ENCODE results near the gene AFAP1. TPM values are rescaled to one million over a fixed set of nuclear protein-coding genes. Genes with fewer than 3 reads are reported as not detected.
A peak's percentile ranks its signal among the peaks of the same experiment; 100 is the strongest.

Gene AFAP1
- total and polyA plus RNA-seq, 5 donors from 2014 or later, result 1.8 to 5.0 (median 2.2) TPM

DNA sequence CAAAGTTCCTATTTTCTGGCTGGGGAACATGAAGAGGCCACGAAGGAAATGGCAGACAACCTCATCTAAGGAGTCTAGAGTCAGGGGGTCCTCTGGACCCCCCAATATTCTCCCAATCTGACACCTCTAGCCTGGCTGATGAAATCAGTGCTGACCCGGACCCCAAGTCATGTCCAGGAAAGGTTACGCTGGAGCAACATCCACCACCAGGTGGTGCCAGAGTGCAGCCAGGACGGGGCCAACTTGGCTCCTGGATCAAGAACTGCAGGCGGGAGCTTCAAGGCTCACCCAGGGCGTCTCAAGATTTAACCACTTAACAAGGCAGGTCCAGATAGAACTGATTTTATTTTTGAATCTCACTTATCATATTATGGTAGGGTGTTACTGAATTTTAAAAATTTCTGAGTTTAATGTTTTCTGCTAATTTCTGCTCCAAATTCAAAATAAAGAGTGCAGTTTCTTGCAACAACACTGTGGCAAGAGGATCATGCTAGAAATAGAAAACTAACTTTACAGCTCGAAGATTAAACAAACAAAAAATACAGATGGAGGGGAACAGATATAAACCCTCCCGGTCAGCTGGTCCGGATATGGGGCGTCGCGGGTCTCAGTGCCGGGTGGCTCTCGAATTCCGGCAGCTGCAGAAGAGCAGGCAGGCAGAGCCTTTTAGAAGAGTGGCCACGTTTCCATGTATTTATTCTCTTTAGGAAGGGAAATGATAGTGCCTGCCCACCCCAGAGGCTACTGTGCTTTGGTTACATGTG, 135.5 kb downstream of the AFAP1 start:
- no peaks in the 10 kb centered on the region for H3K27me3 Mint-ChIP-seq
- peak overlapping the region in 1 of 3 donors; percentile 7 for H3K27ac Mint-ChIP-seq
- no peaks in the 10 kb centered on the region for H3K9me3 Mint-ChIP-seq
- H3K27me3 ChIP-seq (ENCODE audit: control insufficient read depth, insufficient read depth, low read length), result no peaks in the 10 kb centered on the region
- peaks cover 15% of the 10 kb centered on the region for H3K36me3 Mint-ChIP-seq
- H3K4me3 ChIP-seq (ENCODE audit: low read depth, low read length), result no peak overlapping the region
- no peaks in the 10 kb centered on the region for H3K4me1 ChIP-seq (ENCODE audit: control insufficient read depth, insufficient read depth, low read length, poor library complexity, severe bottlenecking)
- no peak overlapping the region for H3K4me3 Mint-ChIP-seq
- H3K9me3 ChIP-seq (ENCODE audit: control insufficient read depth in 2 of 2, low read length in 2 of 2), result no peaks in the 10 kb centered on the region
- DNase-seq (peak; percentile 53 to 73 (median 63)), ATAC-seq (ENCODE audit: low read depth in 2 of 2) (peak in 1 of 2 donors; percentile 63)
- H3K36me3 ChIP-seq (ENCODE audit: control insufficient read depth, insufficient read depth, low read length), result no peaks in the 10 kb centered on the region
- H3K27ac ChIP-seq (ENCODE audit: insufficient read depth, low read length, poor library complexity, severe bottlenecking), result no peak overlapping the region
- peaks cover 6 to 18% (median 11%) of the 10 kb centered on the region in 4 donors for H3K4me1 Mint-ChIP-seq

DNA sequence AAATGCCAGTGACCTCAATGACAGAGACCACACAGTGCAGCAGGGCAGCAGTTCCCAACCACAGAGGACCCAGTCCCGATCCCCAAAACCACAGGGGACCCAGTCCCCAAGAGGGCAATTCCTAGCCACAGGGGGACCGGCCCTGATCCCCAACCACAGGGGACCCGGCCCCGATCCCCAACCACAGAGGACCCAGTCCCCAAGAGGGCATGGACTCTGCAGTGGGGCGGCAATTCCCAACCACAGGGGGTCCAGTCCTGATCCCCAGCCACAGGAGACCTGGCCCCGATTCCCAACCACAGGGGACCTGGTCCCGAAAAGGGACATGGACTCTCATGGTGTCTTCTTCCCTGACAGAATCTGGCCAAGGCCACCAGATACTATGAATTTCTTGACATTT, 136.3 kb downstream of the AFAP1 start:
- ATAC-seq (ENCODE audit: low read depth in 2 of 2) (no peak), DNase-seq (no peak)
- Histone ChIP-seq H3K27ac (ENCODE audit: insufficient read depth, low read length, poor library complexity, severe bottlenecking) (no peak overlapping the region), H3K27me3 (ENCODE audit: control insufficient read depth, insufficient read depth, low read length) (no peaks in the 10 kb centered on the region), H3K4me1 (ENCODE audit: control insufficient read depth, insufficient read depth, low read length, poor library complexity, severe bottlenecking) (no peaks in the 10 kb centered on the region), H3K36me3 (ENCODE audit: control insufficient read depth, insufficient read depth, low read length) (peaks cover 2% of the 10 kb centered on the region), H3K4me3 (ENCODE audit: low read depth, low read length) (no peak overlapping the region), H3K9me3 (ENCODE audit: control insufficient read depth in 2 of 2, low read length in 2 of 2) (no peaks in the 10 kb centered on the region)
- peaks cover 6 to 18% (median 11%) of the 10 kb centered on the region in 4 donors for H3K4me1 Mint-ChIP-seq
- H3K27ac Mint-ChIP-seq, result no peak overlapping the region
- H3K27me3 Mint-ChIP-seq, result no peaks in the 10 kb centered on the region
- H3K36me3 Mint-ChIP-seq, result peaks cover 16% of the 10 kb centered on the region
- H3K9me3 Mint-ChIP-seq, result no peaks in the 10 kb centered on the region
- H3K4me3 Mint-ChIP-seq, result no peak overlapping the region

DNA sequence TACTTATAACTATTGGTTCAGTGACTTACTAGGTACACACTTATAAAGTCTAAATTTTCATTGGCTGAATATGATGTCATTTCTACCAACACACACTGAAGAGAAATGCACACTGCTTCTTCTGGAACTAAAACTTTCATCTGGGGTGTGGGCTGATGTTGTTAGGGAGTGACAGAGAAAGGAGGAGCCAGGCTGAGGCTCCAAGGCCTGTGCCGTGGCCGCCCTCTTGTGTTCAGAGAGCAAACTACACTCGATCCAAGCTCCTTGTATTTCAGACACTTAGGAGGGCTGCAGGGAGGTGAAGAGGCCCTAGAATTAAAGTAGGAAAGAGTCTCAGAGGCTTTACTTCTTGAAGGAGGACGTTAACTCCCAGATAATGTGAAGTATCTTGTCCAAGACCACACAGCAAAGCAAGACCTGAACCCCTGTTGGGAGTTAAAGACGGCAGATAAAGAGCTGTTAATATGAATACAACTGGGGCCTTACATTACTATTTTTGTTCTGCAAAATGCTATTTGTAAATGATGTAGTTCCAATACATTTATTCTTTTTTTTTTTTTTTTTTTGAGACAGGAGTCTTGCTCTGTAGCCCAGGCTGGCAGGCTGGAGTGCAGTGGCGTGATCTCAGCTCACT, 137.5 kb downstream of the AFAP1 start:
- Histone ChIP-seq H3K27ac (ENCODE audit: insufficient read depth, low read length, poor library complexity, severe bottlenecking) (no peak overlapping the region), H3K27me3 (ENCODE audit: control insufficient read depth, insufficient read depth, low read length) (no peaks in the 10 kb centered on the region), H3K4me3 (ENCODE audit: low read depth, low read length) (no peak overlapping the region), H3K4me1 (ENCODE audit: control insufficient read depth, insufficient read depth, low read length, poor library complexity, severe bottlenecking) (no peaks in the 10 kb centered on the region), H3K9me3 (ENCODE audit: control insufficient read depth in 2 of 2, low read length in 2 of 2) (no peaks in the 10 kb centered on the region), H3K36me3 (ENCODE audit: control insufficient read depth, insufficient read depth, low read length) (peaks cover 2% of the 10 kb centered on the region)
- H3K36me3 Mint-ChIP-seq, result peaks cover 18% of the 10 kb centered on the region
- H3K4me1 Mint-ChIP-seq, result peaks cover 6 to 18% (median 11%) of the 10 kb centered on the region in 4 donors
- H3K4me3 Mint-ChIP-seq, result no peak overlapping the region
- H3K27ac Mint-ChIP-seq, result peak overlapping the region in 2 of 3 donors; percentile 9 to 54
- H3K9me3 Mint-ChIP-seq, result no peaks in the 10 kb centered on the region
- DNase-seq, result peak; percentile 46 to 83 (median 75)
- peak; percentile 75 to 77 for ATAC-seq (ENCODE audit: low read depth in 2 of 2)
- H3K27me3 Mint-ChIP-seq, result no peaks in the 10 kb centered on the region

DNA sequence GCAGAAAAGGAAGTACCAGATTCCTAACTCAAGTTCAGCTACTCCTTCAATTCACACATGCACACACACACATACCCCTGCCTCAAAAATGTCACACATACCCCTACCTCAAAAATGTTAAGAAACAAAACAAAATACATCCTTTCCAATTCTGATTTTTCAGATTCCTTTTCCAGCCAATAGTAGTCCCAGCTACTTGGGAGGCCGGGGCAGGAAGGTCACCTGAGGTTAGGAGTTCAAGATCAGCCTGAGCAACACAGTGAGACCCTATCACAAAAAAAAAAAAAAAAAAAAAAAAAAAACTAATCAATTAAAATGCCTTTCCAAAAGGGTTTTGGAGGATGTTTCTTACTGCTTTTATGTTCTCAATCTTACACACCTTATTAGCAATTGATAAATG, 138.0 kb downstream of the AFAP1 start:
- Histone ChIP-seq H3K9me3 (ENCODE audit: control insufficient read depth in 2 of 2, low read length in 2 of 2) (no peaks in the 10 kb centered on the region), H3K27ac (ENCODE audit: insufficient read depth, low read length, poor library complexity, severe bottlenecking) (no peak overlapping the region), H3K27me3 (ENCODE audit: control insufficient read depth, insufficient read depth, low read length) (no peaks in the 10 kb centered on the region), H3K4me3 (ENCODE audit: low read depth, low read length) (no peak overlapping the region), H3K36me3 (ENCODE audit: control insufficient read depth, insufficient read depth, low read length) (peaks cover 2% of the 10 kb centered on the region), H3K4me1 (ENCODE audit: control insufficient read depth, insufficient read depth, low read length, poor library complexity, severe bottlenecking) (no peaks in the 10 kb centered on the region)
- ATAC-seq (ENCODE audit: low read depth in 2 of 2) (no peak), DNase-seq (no peak)
- peaks cover 18% of the 10 kb centered on the region for H3K36me3 Mint-ChIP-seq
- peak overlapping the region in 2 of 3 donors; percentile 9 to 32 for H3K27ac Mint-ChIP-seq
- no peaks in the 10 kb centered on the region for H3K9me3 Mint-ChIP-seq
- no peaks in the 10 kb centered on the region for H3K27me3 Mint-ChIP-seq
- H3K4me1 Mint-ChIP-seq, result peaks cover 6 to 16% (median 11%) of the 10 kb centered on the region in 4 donors
- no peak overlapping the region for H3K4me3 Mint-ChIP-seq

DNA sequence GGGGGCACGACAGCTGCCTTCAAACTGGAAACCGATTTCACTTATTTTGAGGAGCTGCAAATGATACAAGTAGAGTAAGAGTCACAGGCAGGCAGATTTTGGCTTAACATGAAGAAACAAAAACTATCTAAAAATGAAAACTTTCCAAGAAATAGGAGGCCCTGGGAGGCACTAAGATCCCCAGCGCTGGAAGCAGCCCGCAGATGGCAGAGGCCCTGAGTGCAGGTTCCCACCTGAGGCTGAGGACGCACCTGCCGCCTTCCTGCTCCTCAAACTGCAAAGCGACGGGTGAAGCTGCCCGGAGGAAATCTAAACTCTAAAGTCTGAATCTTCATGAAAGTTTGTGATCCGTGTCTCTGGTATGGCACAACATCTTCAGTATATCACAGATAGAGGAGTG, 138.7 kb downstream of the AFAP1 start:
- H3K9me3 ChIP-seq (ENCODE audit: control insufficient read depth in 2 of 2, low read length in 2 of 2), result no peaks in the 10 kb centered on the region
- Mint-ChIP-seq H3K27ac (no peak overlapping the region), H3K9me3 (no peaks in the 10 kb centered on the region), H3K4me1 (peaks cover 6 to 16% (median 11%) of the 10 kb centered on the region in 4 donors), H3K4me3 (no peak overlapping the region), H3K36me3 (peaks cover 18% of the 10 kb centered on the region), H3K27me3 (no peaks in the 10 kb centered on the region)
- peaks cover 2% of the 10 kb centered on the region for H3K36me3 ChIP-seq (ENCODE audit: control insufficient read depth, insufficient read depth, low read length)
- DNase-seq (no peak), ATAC-seq (ENCODE audit: low read depth in 2 of 2) (no peak)
- no peaks in the 10 kb centered on the region for H3K27me3 ChIP-seq (ENCODE audit: control insufficient read depth, insufficient read depth, low read length)
- H3K27ac ChIP-seq (ENCODE audit: insufficient read depth, low read length, poor library complexity, severe bottlenecking), result no peak overlapping the region
- no peak overlapping the region for H3K4me3 ChIP-seq (ENCODE audit: low read depth, low read length)
- no peaks in the 10 kb centered on the region for H3K4me1 ChIP-seq (ENCODE audit: control insufficient read depth, insufficient read depth, low read length, poor library complexity, severe bottlenecking)

DNA sequence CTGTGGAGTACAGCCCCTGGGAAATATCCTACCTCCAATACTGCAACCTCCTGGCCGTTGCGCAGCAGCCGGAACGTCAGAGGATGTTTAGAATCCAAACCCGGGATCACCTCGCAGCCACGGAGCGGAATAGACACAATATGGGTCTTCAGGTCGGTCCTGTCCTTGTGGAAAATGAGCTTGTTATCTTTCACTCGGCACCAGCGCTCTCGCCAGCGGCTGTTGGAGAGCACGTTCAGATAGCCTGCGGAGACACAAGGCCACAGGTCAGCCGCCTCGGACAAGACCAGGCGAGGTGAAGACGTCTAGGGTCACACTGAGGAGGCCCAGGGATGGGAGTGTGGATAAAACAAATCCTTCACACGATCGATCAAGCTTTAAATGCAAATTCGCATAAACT, 139.3 kb downstream of the AFAP1 start:
- DNase-seq (no peak), ATAC-seq (ENCODE audit: low read depth in 2 of 2) (no peak)
- no peaks in the 10 kb centered on the region for H3K9me3 ChIP-seq (ENCODE audit: control insufficient read depth in 2 of 2, low read length in 2 of 2)
- H3K4me3 Mint-ChIP-seq, result no peak overlapping the region
- H3K27me3 ChIP-seq (ENCODE audit: control insufficient read depth, insufficient read depth, low read length), result no peaks in the 10 kb centered on the region
- H3K9me3 Mint-ChIP-seq, result no peaks in the 10 kb centered on the region
- no peaks in the 10 kb centered on the region for H3K27me3 Mint-ChIP-seq
- peaks cover 18% of the 10 kb centered on the region for H3K36me3 Mint-ChIP-seq
- peak overlapping the region in 1 of 3 donors; percentile 49 for H3K27ac Mint-ChIP-seq
- H3K27ac ChIP-seq (ENCODE audit: insufficient read depth, low read length, poor library complexity, severe bottlenecking), result no peak overlapping the region
- H3K36me3 ChIP-seq (ENCODE audit: control insufficient read depth, insufficient read depth, low read length), result peaks cover 2% of the 10 kb centered on the region
- no peak overlapping the region for H3K4me3 ChIP-seq (ENCODE audit: low read depth, low read length)
- peaks cover 6 to 16% (median 11%) of the 10 kb centered on the region in 4 donors for H3K4me1 Mint-ChIP-seq
- no peaks in the 10 kb centered on the region for H3K4me1 ChIP-seq (ENCODE audit: control insufficient read depth, insufficient read depth, low read length, poor library complexity, severe bottlenecking)

DNA sequence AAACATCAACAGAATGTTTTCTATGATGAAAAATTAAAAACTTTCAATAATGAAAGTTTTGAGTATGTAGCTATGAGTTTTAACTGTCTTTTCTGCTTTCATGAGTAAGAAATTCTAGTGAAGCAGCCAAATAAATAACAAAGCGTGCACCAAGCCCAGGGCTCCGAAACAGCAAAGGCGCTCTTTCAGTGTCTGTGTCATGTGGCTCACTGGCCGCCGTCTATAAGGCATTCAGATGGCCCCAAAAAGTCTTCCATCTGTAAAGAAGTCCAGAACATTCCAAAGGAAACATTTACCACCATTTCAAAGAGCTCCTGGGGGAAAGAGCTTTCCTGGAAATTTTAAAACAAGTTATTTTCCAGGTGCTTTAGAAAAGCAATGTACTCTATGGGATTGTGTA, 139.9 kb downstream of the AFAP1 start:
- Histone ChIP-seq H3K27ac (ENCODE audit: insufficient read depth, low read length, poor library complexity, severe bottlenecking) (no peak overlapping the region), H3K4me3 (ENCODE audit: low read depth, low read length) (no peak overlapping the region), H3K9me3 (ENCODE audit: control insufficient read depth in 2 of 2, low read length in 2 of 2) (no peaks in the 10 kb centered on the region), H3K36me3 (ENCODE audit: control insufficient read depth, insufficient read depth, low read length) (peaks cover 2% of the 10 kb centered on the region), H3K4me1 (ENCODE audit: control insufficient read depth, insufficient read depth, low read length, poor library complexity, severe bottlenecking) (no peaks in the 10 kb centered on the region), H3K27me3 (ENCODE audit: control insufficient read depth, insufficient read depth, low read length) (no peaks in the 10 kb centered on the region)
- Mint-ChIP-seq H3K36me3 (peaks cover 18% of the 10 kb centered on the region), H3K27ac (peak overlapping the region in 1 of 3 donors; percentile 49), H3K4me3 (no peak overlapping the region), H3K4me1 (peaks cover 6 to 16% (median 11%) of the 10 kb centered on the region in 4 donors), H3K9me3 (no peaks in the 10 kb centered on the region), H3K27me3 (no peaks in the 10 kb centered on the region)
- DNase-seq (no peak), ATAC-seq (ENCODE audit: low read depth in 2 of 2) (no peak)
